Bronchial epithelial cell (primary cell): ENCODE measurements around the gene TMEM95. TPM values are rescaled to one million over a fixed set of nuclear protein-coding genes. Genes with fewer than 3 reads are reported as not detected.
A peak's percentile ranks its signal among the peaks of the same experiment; 100 is the strongest.

ENCODE experiments used
- DNase-seq: peaks from one replicate; pipeline ENCODE4 v3.0.0-alpha.2; 2010; ENCODE audit warnings: low read depth
- FAIRE-seq: peaks from 2 replicates; lab custom pipeline; 2011; peaks lifted over from hg19 to GRCh38; lab: Jason Lieb, UNC
- H3K27me3 ChIP-seq: 2 replicates; pipeline ENCODE4 v1.5.1; 2011; ENCODE audit warnings: low read length; ENCODE audit not compliant: control insufficient read depth, insufficient read depth
- H3K36me3 ChIP-seq: 2 replicates; pipeline ENCODE4 v1.5.1; 2011; ENCODE audit warnings: low read length; ENCODE audit not compliant: control insufficient read depth, insufficient read depth
- H3K4me3 ChIP-seq: 2 replicates; pipeline ENCODE4 v1.5.1; 2011; ENCODE audit warnings: mild to moderate bottlenecking, low read depth, low read length, control low read depth
- total RNA-seq: library from RNA; depleted of rRNA; stranded (reverse); fragments of >200 nt; gene quantifications from 2 replicates; pipeline ENCODE4 v1.2.1, GENCODE V29; 2014
- TF ChIP-seq, protein P1 (sequence below): IDR thresholded peaks from 2 replicates; pipeline ENCODE4 v1.5.1; 2011; ENCODE audit warnings: mild to moderate bottlenecking, moderate library complexity, low read length, control low read depth, inconsistent platforms; ENCODE audit not compliant: insufficient read depth, severe bottlenecking

Gene TMEM95
- total RNA-seq, 1 donor from 2014 or later = not detected

DNA sequence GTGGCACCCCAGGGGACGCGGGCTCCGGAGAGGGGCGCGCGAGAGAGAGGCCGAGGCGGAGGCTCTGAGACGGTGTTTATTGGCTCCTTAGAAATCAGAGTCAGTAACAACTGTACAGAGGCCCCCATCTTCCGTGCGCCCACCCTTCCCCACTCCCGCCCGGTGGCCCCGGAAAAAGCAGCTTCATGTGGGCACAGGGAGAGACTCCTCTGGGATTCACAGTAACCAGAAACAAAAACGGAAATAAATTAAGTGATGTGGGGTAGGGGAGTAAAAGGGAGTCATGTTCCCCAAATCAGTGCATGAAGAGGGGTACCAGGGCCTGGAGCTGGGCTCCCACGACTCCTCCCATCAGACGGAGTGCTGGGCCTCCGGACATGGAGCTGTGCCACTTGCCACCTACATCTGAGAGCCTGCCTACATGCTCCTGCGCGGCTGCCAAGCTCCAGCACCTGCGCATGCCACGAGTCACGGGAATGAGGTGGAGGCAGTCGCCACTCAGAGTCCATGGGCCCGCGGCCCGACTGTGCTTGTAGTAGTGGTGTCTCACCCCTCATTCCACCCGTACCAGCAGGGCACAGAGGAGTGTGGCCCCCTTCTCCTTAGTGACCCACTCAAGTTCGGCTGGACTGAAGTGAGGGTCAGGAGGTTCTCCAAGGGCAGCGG lies 39.3 kb upstream of the TMEM95 start:
- H3K36me3 ChIP-seq = peaks cover 15% of the 10 kb centered on the region
- TF ChIP-seq, protein P1, sequence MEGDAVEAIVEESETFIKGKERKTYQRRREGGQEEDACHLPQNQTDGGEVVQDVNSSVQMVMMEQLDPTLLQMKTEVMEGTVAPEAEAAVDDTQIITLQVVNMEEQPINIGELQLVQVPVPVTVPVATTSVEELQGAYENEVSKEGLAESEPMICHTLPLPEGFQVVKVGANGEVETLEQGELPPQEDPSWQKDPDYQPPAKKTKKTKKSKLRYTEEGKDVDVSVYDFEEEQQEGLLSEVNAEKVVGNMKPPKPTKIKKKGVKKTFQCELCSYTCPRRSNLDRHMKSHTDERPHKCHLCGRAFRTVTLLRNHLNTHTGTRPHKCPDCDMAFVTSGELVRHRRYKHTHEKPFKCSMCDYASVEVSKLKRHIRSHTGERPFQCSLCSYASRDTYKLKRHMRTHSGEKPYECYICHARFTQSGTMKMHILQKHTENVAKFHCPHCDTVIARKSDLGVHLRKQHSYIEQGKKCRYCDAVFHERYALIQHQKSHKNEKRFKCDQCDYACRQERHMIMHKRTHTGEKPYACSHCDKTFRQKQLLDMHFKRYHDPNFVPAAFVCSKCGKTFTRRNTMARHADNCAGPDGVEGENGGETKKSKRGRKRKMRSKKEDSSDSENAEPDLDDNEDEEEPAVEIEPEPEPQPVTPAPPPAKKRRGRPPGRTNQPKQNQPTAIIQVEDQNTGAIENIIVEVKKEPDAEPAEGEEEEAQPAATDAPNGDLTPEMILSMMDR = no peak
- H3K4me3 ChIP-seq = peak overlapping the region; percentile 62
- no peaks in the 10 kb centered on the region for H3K27me3 ChIP-seq
- FAIRE-seq = no peak
- DNase-seq = no peak

DNA sequence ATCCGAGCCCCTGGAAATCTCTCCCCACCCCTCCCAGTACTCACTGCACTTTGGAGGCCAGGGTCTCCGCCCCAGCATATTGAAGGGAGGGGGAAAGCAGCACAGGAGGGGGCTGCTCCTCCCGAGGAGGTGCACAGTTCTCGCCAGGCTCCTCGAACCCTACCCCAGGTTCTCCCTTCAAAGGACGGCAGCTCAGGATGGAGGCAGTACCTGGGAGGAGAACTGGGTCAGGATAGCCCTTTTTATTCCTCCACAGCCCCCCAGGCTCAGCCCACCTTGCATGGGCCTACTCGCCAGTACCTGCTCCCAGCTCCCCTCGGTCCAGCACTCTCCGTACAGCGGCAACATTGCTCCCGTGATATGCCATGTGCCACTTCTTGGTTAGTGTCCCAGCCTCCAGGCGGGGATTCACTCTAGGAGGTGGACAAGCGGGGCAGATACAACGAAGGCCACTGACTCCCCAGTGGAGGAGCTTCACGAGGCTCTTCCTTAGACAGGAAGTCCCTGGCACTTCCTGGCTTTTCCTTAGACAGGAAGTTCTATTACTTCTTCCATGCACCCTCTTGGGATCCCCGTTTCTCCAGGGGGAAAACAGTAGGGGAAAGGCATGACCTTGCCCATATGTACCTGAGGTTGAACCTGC lies 37.7 kb upstream of the TMEM95 start:
- Histone ChIP-seq H3K4me3 (no peak overlapping the region), H3K27me3 (no peaks in the 10 kb centered on the region), H3K36me3 (peaks cover 23% of the 10 kb centered on the region)
- TF ChIP-seq, protein P1 = no peak
- DNase-seq (no peak), FAIRE-seq (peak; percentile 18)

DNA sequence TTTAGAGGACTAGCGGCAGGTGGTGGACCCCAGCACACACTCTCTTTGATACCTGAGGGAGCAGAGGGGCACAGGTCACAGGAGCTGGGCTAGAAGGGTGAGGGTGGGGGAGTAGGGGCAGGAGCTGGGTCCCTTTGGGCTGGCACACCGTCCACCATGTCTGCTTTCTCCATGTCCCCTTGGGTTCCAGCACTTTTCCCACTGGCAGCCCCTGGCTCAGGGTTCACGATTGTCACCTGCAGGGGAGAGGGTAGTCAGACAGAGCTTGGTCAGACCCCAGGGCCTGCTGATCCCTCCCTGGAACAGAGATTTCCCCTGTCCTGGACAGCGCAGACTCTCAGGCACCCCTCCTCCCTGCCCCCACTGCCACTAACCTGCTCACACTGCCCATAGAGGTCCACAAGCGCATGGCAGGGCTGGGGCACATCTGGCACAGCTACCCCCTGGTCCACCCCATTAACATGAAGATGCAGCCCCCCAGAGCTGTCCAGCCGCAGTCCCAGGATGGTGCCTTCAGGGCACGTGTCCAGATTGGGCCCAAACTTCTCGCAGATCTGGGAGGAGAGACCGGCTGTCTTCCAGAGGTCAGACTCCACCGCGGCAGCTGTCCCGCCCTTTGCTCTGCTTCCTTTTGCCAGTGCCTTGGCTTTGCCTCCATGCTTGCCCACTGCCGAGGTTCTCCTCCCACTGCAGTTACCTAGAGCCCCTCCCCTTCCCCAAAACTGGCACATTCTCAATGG lies 36.7 kb upstream of the TMEM95 start:
- Histone ChIP-seq H3K27me3 (no peaks in the 10 kb centered on the region), H3K36me3 (peaks cover 27% of the 10 kb centered on the region), H3K4me3 (no peak overlapping the region)
- FAIRE-seq (no peak), DNase-seq (no peak)
- TF ChIP-seq, protein P1 = no peak

DNA sequence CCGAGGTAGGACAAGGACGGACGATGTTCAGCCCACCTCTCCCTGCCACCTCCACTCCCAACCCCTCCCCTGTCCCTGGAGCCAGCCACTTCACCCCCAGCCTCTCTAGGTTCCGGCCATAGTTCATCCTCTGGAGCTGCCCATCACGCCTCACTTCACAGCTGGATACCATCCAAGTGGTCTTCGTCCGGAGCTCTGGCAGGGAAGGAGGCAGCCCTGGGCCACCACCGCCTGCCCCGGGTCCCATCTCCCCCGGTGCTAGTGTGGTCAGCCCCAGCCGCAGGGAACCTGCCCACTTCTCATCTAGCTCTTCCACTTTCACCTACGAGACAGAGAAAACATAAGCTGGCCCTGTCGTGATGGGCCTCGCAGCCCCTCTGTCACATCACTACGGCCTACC lies 33.5 kb upstream of the TMEM95 start:
- no peak for FAIRE-seq
- DNase-seq = no peak
- Histone ChIP-seq H3K27me3 (no peaks in the 10 kb centered on the region), H3K4me3 (no peak overlapping the region), H3K36me3 (peaks cover 46% of the 10 kb centered on the region)
- TF ChIP-seq, protein P1 = no peak

DNA sequence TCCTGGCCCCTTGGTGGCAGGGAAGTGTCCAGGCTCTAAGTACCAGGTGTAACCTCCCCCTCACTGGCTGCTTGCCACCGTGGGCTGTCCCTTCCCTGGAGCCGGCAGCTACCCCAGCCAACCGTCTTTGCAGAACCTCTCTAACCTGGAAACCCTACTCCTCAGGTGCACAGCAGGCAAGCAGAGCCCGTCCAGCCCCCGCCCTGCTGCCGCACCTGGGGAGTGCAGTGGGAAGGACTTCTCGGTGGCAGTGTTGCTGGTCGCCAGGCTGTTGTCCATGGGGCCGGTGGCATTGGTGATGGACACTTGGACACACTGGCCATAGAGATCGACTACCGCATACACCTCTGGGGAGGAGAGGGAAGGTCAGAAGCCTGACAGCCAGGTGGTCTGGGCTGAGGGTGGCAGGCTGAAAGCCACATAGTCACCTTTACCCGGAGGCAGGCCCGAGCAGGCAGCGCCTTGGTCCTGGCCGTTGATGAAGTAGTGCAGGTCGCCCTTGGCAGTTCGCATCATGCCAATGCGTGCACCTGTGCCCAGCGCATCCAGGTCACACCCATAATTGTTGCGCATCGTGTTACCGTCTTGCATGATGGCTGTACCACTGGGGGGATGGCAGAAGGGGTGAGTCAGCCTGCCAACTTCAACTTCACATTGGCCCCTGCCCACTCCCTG lies 32.3 kb upstream of the TMEM95 start:
- no peak for DNase-seq
- peaks cover 48% of the 10 kb centered on the region for H3K36me3 ChIP-seq
- peak; percentile 55 for FAIRE-seq
- no peaks in the 10 kb centered on the region for H3K27me3 ChIP-seq
- no peak overlapping the region for H3K4me3 ChIP-seq
- TF ChIP-seq, protein P1 = no peak
